Endothelial cell of umbilical vein (primary cell): ENCODE data around the gene LRIG1.

Source experiments
- CTCF ChIP-seq, 2 donors: IDR thresholded peaks; 1 replicate in 1 of 2; 2 replicates in 1 of 2; pipeline ENCODE4 v1.5.1; 2011; ENCODE audit warnings: low read length in 2 of 2, mild to moderate bottlenecking in 2 of 2, moderate library complexity in 2 of 2, control low read depth in 1 of 2, inconsistent platforms in 1 of 2, low read depth in 1 of 2; ENCODE audit not compliant: insufficient read depth in 1 of 2; ENCODE audit errors: extremely low read depth in 1 of 2
- EZH2 ChIP-seq: IDR thresholded peaks from 2 replicates; pipeline ENCODE4 v1.6.1; 2012; ENCODE audit warnings: borderline replicate concordance, low read depth, mild to moderate bottlenecking, moderate library complexity, low read length, inconsistent platforms; ENCODE audit not compliant: severe bottlenecking
- POLR2A ChIP-seq: IDR thresholded peaks from 2 replicates; pipeline ENCODE4 v1.6.1; 2012; ENCODE audit warnings: low read depth, mild to moderate bottlenecking, control low read depth, low read length

- TF ChIP-seq CTCF (IDR thresholded peaks at IDR 0.05; ENCODE audit: extremely low read depth in 1 of 2, insufficient read depth in 1 of 2, low read depth in 1 of 2, low read length in 2 of 2) (no peak), EZH2 (no peak), POLR2A (no peak)
Measured at GRCh38 chr3:66342717-66343356, 158.0 kb downstream of the LRIG1 start.
